ENCODE measurements around the gene AFF1.

DNA sequence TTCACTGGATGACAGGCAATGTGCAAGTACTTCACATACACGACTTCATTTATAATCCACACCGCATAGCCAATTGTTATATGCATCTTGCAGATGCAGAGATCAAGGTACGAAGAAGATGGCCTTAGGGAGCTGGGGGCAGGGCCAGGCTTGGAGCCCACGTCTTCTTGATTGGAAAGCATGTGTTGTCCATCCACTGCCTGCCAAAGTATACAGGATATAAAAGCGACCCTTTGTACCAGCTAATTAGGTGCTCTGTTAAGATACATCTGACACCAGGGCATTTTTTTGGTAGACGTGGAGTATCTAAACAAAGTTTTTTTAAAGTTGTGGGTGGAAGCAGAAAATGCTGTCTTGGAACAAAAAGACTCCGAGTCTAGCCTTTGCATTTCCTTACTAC lies 44.0 kb upstream of the AFF1 start:
- TF ChIP-seq TAF1 (IDR thresholded peaks at IDR 0.05; ENCODE audit: borderline replicate concordance, low read depth, low read length), result no peak
- no peak for TF ChIP-seq POLR2A (IDR thresholded peaks at IDR 0.05; ENCODE audit: low read depth, low read length)
- TF ChIP-seq POLR2AphosphoS5 (IDR thresholded peaks at IDR 0.05; ENCODE audit: low read depth, low read length), result no peak

Data from GM12892 (cell line).